HEK293 (cell line): Measurements from ENCODE around the gene EPM2AIP1.
A peak's percentile ranks its signal among the peaks of the same experiment; 100 is the strongest.

Experiments used
- CTCF ChIA-PET: fragments of 350-600 bp; formaldehyde crosslinking; extraction: SDS; loops from one replicate; lab custom pipeline; 2021; ENCODE audit warnings: antibody characterized with exemption; lab: Yijun Ruan, JAX
- POLR2A ChIA-PET: fragments of 300-600 bp; formaldehyde crosslinking; extraction: SDS; loops from one replicate; lab custom pipeline; 2020; ENCODE audit warnings: antibody characterized with exemption, inconsistent platforms; lab: Yijun Ruan, JAX
- H3K27ac ChIP-seq: fragments of 200-500 bp; sonication (Bioruptor generic); 2 replicates; pipeline ENCODE4 v1.5.1; 2014; ENCODE audit warnings: low read depth, low read length, control low read depth, inconsistent platforms; ENCODE audit errors: extremely low read depth
- H3K36me3 ChIP-seq, 2 experiments: fragments of 200-500 bp in 1 of 2; sonication (Bioruptor generic) in 1 of 2; 1 replicate in 1 of 2; 2 replicates in 1 of 2; pipeline ENCODE4 v1.5.1; 2014 to 2017; ENCODE audit warnings: inconsistent platforms in 2 of 2, low read length in 2 of 2; ENCODE audit not compliant: control insufficient read depth in 2 of 2, insufficient read depth in 1 of 2
- H3K4me1 ChIP-seq: fragments of 200-500 bp; sonication (Bioruptor generic); 2 replicates; pipeline ENCODE4 v1.5.1; 2014; ENCODE audit warnings: mild to moderate bottlenecking, low read length, inconsistent platforms; ENCODE audit not compliant: control insufficient read depth, insufficient read depth
- H3K4me3 ChIP-seq: 2 replicates; pipeline ENCODE4 v1.5.1; 2011; ENCODE audit warnings: low read depth, mild to moderate bottlenecking, control low read depth, low read length, moderate library complexity
- H3K9me3 ChIP-seq: fragments of 200-500 bp; sonication (Bioruptor generic); 2 replicates; pipeline ENCODE4 v1.5.1; 2014; ENCODE audit warnings: low read depth, low read length, inconsistent platforms; ENCODE audit not compliant: control insufficient read depth, insufficient read depth
- HOXA7 ChIP-seq: sonication (generic); formaldehyde crosslinking; IDR thresholded peaks from 2 replicates; pipeline ENCODE4 v1.8.1; 2022; ENCODE audit warnings: missing genetic modification reagents, borderline replicate concordance
- KLF1 ChIP-seq: fragments of 450-650 bp; formaldehyde crosslinking; IDR thresholded peaks from 2 replicates; pipeline ENCODE4 v1.5.1; 2016; ENCODE audit warnings: missing biosample characterization, missing genetic modification characterization
- KLF7 ChIP-seq: fragments of 450-650 bp; formaldehyde crosslinking; IDR thresholded peaks from 2 replicates; pipeline ENCODE4 v1.5.1; 2016; ENCODE audit warnings: missing biosample characterization, missing genetic modification characterization, borderline replicate concordance
- WT1 ChIP-seq: fragments of 450-650 bp; formaldehyde crosslinking; IDR thresholded peaks from 2 replicates; pipeline ENCODE4 v1.5.1; 2016; ENCODE audit warnings: missing biosample characterization, missing genetic modification characterization
- YY2 ChIP-seq: fragments of 450-650 bp; formaldehyde crosslinking; IDR thresholded peaks from 2 replicates; pipeline ENCODE4 v1.5.1; 2016; ENCODE audit warnings: missing biosample characterization, missing genetic modification characterization
- ZFP37 ChIP-seq: fragments of 450-650 bp; formaldehyde crosslinking; IDR thresholded peaks from 2 replicates; pipeline ENCODE4 v1.5.1; 2016; ENCODE audit warnings: missing biosample characterization, missing genetic modification characterization
- ZNF114 ChIP-seq: fragments of 450-650 bp; formaldehyde crosslinking; IDR thresholded peaks from 2 replicates; pipeline ENCODE4 v1.5.0; 2017; ENCODE audit warnings: missing biosample characterization, missing genetic modification characterization
- ZNF2 ChIP-seq: fragments of 450-650 bp; formaldehyde crosslinking; IDR thresholded peaks from 2 replicates; pipeline ENCODE4 v1.5.1; 2016; ENCODE audit warnings: missing biosample characterization, missing genetic modification characterization
- ZNF24 ChIP-seq: fragments of 450-650 bp; formaldehyde crosslinking; IDR thresholded peaks from 2 replicates; pipeline ENCODE4 v1.5.1; 2016; ENCODE audit warnings: missing biosample characterization, missing genetic modification characterization
- ZNF302 ChIP-seq: fragments of 450-650 bp; formaldehyde crosslinking; IDR thresholded peaks from 2 replicates; pipeline ENCODE4 v1.5.1; 2016; ENCODE audit warnings: missing biosample characterization, missing genetic modification characterization, low read depth
- ZNF341 ChIP-seq: fragments of 450-650 bp; formaldehyde crosslinking; IDR thresholded peaks from 2 replicates; pipeline ENCODE4; 2016; ENCODE audit warnings: low read depth, missing biosample characterization, missing genetic modification characterization
- ZNF350 ChIP-seq: fragments of 450-650 bp; formaldehyde crosslinking; IDR thresholded peaks from 2 replicates; pipeline ENCODE4 v1.5.0; 2017; ENCODE audit warnings: missing biosample characterization, mild to moderate bottlenecking, missing genetic modification characterization
- ZNF529 ChIP-seq: fragments of 450-650 bp; formaldehyde crosslinking; IDR thresholded peaks from 2 replicates; pipeline ENCODE4 v1.5.1; 2017; ENCODE audit warnings: missing genetic modification characterization, missing biosample characterization; ENCODE audit not compliant: insufficient replicate concordance
- ZNF548 ChIP-seq: fragments of 450-650 bp; formaldehyde crosslinking; IDR thresholded peaks from 2 replicates; pipeline ENCODE4 v1.5.1; 2016; ENCODE audit warnings: missing biosample characterization, missing genetic modification characterization
- ZNF561 ChIP-seq: fragments of 450-650 bp; IDR thresholded peaks from 2 replicates; pipeline ENCODE4 v1.5.1; 2018; ENCODE audit warnings: missing biosample characterization, missing genetic modification characterization, borderline replicate concordance
- ZNF629 ChIP-seq: fragments of 450-650 bp; formaldehyde crosslinking; IDR thresholded peaks from 2 replicates; pipeline ENCODE4 v1.5.1; 2017; ENCODE audit warnings: missing biosample characterization, missing genetic modification characterization
- TF ChIP-seq, protein P1 (sequence below): fragments of 450-650 bp; formaldehyde crosslinking; IDR thresholded peaks from 2 replicates; pipeline ENCODE4 v1.5.1; 2016; ENCODE audit warnings: missing biosample characterization, missing genetic modification characterization
- TF ChIP-seq, protein P2 (sequence below): fragments of 450-650 bp; formaldehyde crosslinking; IDR thresholded peaks from 2 replicates; pipeline ENCODE4 v1.5.1; 2016; ENCODE audit warnings: missing biosample characterization, missing genetic modification characterization
- TF ChIP-seq, protein P3 (sequence below): fragments of 450-650 bp; formaldehyde crosslinking; IDR thresholded peaks from 2 replicates; pipeline ENCODE4 v1.5.1; 2016; ENCODE audit warnings: missing biosample characterization, missing genetic modification characterization
- TF ChIP-seq, protein P4 (sequence below): fragments of 450-650 bp; formaldehyde crosslinking; conservative IDR thresholded peaks from 2 replicates; pipeline ENCODE4 v1.5.1; 2016; ENCODE audit warnings: low read depth, missing biosample characterization, missing genetic modification characterization
- TF ChIP-seq, protein P5 (sequence below): fragments of 450-650 bp; formaldehyde crosslinking; IDR thresholded peaks from 2 replicates; pipeline ENCODE4 v1.5.1; 2016; ENCODE audit warnings: missing biosample characterization, missing genetic modification characterization

EPM2AIP1 gene

DNA sequence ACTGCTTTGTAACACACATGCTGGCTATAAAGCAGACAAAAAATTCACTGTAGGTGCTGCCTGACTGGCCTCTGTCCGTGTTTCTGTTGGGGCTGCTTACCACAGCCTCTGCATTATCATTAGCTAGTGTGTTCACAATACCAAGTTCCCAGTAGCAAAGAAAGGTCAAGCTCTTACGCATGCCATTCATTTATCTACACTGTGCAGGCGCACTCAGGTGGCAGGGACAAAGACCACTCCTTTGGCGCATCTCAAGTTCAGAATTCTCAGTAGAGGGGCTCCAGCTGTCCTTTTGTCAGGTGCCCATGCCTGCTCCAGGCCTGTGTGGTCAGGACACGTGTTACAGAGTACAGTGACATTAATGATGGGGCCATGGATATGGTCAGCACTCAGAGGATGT, 22.7 kb upstream of the EPM2AIP1 start (continued):
- TF ChIP-seq, protein P1, sequence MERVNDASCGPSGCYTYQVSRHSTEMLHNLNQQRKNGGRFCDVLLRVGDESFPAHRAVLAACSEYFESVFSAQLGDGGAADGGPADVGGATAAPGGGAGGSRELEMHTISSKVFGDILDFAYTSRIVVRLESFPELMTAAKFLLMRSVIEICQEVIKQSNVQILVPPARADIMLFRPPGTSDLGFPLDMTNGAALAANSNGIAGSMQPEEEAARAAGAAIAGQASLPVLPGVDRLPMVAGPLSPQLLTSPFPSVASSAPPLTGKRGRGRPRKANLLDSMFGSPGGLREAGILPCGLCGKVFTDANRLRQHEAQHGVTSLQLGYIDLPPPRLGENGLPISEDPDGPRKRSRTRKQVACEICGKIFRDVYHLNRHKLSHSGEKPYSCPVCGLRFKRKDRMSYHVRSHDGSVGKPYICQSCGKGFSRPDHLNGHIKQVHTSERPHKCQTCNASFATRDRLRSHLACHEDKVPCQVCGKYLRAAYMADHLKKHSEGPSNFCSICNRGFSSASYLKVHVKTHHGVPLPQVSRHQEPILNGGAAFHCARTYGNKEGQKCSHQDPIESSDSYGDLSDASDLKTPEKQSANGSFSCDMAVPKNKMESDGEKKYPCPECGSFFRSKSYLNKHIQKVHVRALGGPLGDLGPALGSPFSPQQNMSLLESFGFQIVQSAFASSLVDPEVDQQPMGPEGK (tag by site-specific recombination), result no peak
- TF ChIP-seq WT1 (tag by site-specific recombination) (no peak), ZNF548 (no peak)
- TF ChIP-seq, all 188 proteins: peak for 0

DNA sequence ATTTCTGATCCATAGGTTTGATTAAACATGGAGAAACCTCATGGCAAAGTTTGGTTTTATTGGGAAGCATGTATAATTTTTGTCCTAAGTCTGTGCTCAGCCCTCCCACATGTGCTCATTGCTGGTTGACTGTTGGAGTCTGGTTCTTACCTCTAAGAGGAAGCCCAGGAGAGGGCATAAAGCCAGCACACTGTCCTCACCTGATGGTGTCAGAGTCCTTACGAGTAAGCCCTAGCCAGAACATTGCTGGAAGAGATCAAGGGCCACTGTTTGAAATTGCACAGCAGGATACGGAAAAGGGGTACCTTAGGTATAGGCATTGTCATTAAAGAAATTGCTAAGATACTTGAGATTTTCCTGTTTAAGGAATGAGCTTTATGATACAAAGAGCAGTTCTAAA, 21.7 kb upstream of the EPM2AIP1 start:
- POLR2A ChIA-PET, result no interaction called here
- no peaks in the 10 kb centered on the region for H3K4me1 ChIP-seq
- no peaks in the 10 kb centered on the region for H3K9me3 ChIP-seq
- CTCF ChIA-PET, result no interaction called here
- H3K27ac ChIP-seq, result no peak overlapping the region
- H3K36me3 ChIP-seq, result peaks cover 8 to 89% of the 10 kb centered on the region in 2 experiments
- TF ChIP-seq ZNF529 (tag by site-specific recombination), result no peak
- TF ChIP-seq, protein P2, sequence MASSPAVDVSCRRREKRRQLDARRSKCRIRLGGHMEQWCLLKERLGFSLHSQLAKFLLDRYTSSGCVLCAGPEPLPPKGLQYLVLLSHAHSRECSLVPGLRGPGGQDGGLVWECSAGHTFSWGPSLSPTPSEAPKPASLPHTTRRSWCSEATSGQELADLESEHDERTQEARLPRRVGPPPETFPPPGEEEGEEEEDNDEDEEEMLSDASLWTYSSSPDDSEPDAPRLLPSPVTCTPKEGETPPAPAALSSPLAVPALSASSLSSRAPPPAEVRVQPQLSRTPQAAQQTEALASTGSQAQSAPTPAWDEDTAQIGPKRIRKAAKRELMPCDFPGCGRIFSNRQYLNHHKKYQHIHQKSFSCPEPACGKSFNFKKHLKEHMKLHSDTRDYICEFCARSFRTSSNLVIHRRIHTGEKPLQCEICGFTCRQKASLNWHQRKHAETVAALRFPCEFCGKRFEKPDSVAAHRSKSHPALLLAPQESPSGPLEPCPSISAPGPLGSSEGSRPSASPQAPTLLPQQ, result no peak
- TF ChIP-seq ZNF302, result no peak
- TF ChIP-seq, protein P3, sequence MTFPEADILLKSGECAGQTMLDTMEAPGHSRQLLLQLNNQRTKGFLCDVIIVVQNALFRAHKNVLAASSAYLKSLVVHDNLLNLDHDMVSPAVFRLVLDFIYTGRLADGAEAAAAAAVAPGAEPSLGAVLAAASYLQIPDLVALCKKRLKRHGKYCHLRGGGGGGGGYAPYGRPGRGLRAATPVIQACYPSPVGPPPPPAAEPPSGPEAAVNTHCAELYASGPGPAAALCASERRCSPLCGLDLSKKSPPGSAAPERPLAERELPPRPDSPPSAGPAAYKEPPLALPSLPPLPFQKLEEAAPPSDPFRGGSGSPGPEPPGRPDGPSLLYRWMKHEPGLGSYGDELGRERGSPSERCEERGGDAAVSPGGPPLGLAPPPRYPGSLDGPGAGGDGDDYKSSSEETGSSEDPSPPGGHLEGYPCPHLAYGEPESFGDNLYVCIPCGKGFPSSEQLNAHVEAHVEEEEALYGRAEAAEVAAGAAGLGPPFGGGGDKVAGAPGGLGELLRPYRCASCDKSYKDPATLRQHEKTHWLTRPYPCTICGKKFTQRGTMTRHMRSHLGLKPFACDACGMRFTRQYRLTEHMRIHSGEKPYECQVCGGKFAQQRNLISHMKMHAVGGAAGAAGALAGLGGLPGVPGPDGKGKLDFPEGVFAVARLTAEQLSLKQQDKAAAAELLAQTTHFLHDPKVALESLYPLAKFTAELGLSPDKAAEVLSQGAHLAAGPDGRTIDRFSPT (tag by site-specific recombination), result no peak
- no peak for TF ChIP-seq ZNF350
- no peak overlapping the region for H3K4me3 ChIP-seq

DNA sequence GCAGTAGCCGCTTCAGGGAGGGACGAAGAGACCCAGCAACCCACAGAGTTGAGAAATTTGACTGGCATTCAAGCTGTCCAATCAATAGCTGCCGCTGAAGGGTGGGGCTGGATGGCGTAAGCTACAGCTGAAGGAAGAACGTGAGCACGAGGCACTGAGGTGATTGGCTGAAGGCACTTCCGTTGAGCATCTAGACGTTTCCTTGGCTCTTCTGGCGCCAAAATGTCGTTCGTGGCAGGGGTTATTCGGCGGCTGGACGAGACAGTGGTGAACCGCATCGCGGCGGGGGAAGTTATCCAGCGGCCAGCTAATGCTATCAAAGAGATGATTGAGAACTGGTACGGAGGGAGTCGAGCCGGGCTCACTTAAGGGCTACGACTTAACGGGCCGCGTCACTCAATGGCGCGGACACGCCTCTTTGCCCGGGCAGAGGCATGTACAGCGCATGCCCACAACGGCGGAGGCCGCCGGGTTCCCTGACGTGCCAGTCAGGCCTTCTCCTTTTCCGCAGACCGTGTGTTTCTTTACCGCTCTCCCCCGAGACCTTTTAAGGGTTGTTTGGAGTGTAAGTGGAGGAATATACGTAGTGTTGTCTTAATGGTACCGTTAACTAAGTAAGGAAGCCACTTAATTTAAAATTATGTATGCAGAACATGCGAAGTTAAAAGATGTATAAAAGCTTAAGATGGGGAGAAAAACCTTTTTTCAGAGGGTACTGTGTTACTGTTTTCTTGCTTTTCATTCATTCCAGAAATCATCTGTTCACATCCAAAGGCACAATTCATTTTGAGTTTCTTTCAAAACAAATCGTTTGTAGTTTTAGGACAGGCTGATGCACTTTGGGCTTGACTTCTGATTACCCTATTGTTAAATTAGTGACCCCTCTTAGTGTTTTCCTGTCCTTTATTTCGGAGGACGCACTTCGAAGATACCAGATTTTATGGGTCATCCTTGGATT, 674 bp upstream of the EPM2AIP1 start, which contains the start of gene MLH1:
MLH1 (plus strand) TSS at position 193 of the 958 bp plus-strand sequence; CDS start at position 223, 30 bp downstream.
- Histone ChIP-seq H3K4me1 (no peaks in the 10 kb centered on the region), H3K9me3 (no peaks in the 10 kb centered on the region), H3K36me3 (peaks cover 5 to 72% of the 10 kb centered on the region in 2 experiments; a peak in 2 of 3 replicates), H3K27ac (peak within 1 kb of the TSS; percentile 82), H3K4me3 (peak within 1 kb of the TSS; percentile 87)
- ChIA-PET CTCF (interaction anchor here (0.7 to 1.4 kb wide), 3 partner anchors 12 to 764 kb away, joined by 3 read pairs; no protein-coding TSS in a partner anchor), POLR2A (interaction anchor here (0.5 to 2.5 kb wide), 12 partner anchors 11 to 1185 kb away, joined by 3 to 10 read pairs (median 4); partner anchors contain the start of gene LRRFIP2)
- TF ChIP-seq HOXA7 (CRISPR knock-in tag), result no peak
- TF ChIP-seq, protein P4, sequence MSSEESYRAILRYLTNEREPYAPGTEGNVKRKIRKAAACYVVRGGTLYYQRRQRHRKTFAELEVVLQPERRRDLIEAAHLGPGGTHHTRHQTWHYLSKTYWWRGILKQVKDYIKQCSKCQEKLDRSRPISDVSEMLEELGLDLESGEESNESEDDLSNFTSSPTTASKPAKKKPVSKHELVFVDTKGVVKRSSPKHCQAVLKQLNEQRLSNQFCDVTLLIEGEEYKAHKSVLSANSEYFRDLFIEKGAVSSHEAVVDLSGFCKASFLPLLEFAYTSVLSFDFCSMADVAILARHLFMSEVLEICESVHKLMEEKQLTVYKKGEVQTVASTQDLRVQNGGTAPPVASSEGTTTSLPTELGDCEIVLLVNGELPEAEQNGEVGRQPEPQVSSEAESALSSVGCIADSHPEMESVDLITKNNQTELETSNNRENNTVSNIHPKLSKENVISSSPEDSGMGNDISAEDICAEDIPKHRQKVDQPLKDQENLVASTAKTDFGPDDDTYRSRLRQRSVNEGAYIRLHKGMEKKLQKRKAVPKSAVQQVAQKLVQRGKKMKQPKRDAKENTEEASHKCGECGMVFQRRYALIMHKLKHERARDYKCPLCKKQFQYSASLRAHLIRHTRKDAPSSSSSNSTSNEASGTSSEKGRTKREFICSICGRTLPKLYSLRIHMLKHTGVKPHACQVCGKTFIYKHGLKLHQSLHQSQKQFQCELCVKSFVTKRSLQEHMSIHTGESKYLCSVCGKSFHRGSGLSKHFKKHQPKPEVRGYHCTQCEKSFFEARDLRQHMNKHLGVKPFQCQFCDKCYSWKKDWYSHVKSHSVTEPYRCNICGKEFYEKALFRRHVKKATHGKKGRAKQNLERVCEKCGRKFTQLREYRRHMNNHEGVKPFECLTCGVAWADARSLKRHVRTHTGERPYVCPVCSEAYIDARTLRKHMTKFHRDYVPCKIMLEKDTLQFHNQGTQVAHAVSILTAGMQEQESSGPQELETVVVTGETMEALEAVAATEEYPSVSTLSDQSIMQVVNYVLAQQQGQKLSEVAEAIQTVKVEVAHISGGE (tag by site-specific recombination), result peak; percentile 31; the same call in 1 of the 2 replicates
- peak; percentile 84 for TF ChIP-seq ZNF561 (tag by site-specific recombination)
- no peak; the same call in 1 of the 2 replicates for TF ChIP-seq ZNF24 (tag by site-specific recombination)
- TF ChIP-seq, protein P5, sequence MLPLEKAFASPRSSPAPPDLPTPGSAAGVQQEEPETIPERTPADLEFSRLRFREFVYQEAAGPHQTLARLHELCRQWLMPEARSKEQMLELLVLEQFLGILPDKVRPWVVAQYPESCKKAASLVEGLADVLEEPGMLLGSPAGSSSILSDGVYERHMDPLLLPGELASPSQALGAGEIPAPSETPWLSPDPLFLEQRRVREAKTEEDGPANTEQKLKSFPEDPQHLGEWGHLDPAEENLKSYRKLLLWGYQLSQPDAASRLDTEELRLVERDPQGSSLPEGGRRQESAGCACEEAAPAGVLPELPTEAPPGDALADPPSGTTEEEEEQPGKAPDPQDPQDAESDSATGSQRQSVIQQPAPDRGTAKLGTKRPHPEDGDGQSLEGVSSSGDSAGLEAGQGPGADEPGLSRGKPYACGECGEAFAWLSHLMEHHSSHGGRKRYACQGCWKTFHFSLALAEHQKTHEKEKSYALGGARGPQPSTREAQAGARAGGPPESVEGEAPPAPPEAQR (tag by site-specific recombination), result no peak
- peak; percentile 97 for TF ChIP-seq ZNF2
- peak; percentile 84 for TF ChIP-seq KLF1 (tag by site-specific recombination)
- TF ChIP-seq ZFP37 (tag by site-specific recombination), result 0 out of 2 replicates have a peak, but pooled peaks have one; percentile 30
- no peak for TF ChIP-seq ZNF114 (tag by site-specific recombination)
- TF ChIP-seq ZNF629, result peak; percentile 96
- peak; percentile 92 for TF ChIP-seq YY2 (tag by site-specific recombination)
- TF ChIP-seq KLF7 (tag by site-specific recombination), result peak; percentile 96
- TF ChIP-seq ZNF341 (tag by site-specific recombination), result peak; percentile 94
